ENCODE measurements around the gene SLC17A6.

Gene SLC17A6

GRCh38 chr11:22337596-22338485 lies at the start of gene SLC17A6:
Gene SLC17A6, plus strand, starts transcription at chr11:22338381. Its CDS starts 153 bp downstream, at chr11:22338534.
- peak; percentile 7 for DNase-seq (ENCODE audit: low spot score)

GRCh38 chr11:22302368-22302767 lies 35.8 kb upstream of the SLC17A6 start:
- no peak for DNase-seq (ENCODE audit: low spot score)

GRCh38 chr11:22304337-22304961 lies 33.7 kb upstream of the SLC17A6 start:
- peak; percentile 7 for DNase-seq (ENCODE audit: low spot score)

GRCh38 chr11:22317656-22318055 lies 20.5 kb upstream of the SLC17A6 start:
- DNase-seq (ENCODE audit: low spot score): no peak

- DNase-seq (ENCODE audit: low spot score): no peak
These were observed 6.4 kb upstream of the SLC17A6 start for GRCh38 chr11:22331771-22332170.

GRCh38 chr11:22336587-22336986 lies 1.6 kb upstream of the SLC17A6 start:
- DNase-seq (ENCODE audit: low spot score): no peak

GRCh38 chr11:22339611-22340010 lies 1.4 kb downstream of the SLC17A6 start:
- no peak for DNase-seq (ENCODE audit: low spot score)

GRCh38 chr11:22340235-22340634 lies 2.1 kb downstream of the SLC17A6 start:
- no peak for DNase-seq (ENCODE audit: low spot score)

GRCh38 chr11:22340701-22341587 lies 2.8 kb downstream of the SLC17A6 start:
- DNase-seq (ENCODE audit: low spot score): no peak

- DNase-seq (ENCODE audit: low spot score): no peak
These were observed 3.4 kb downstream of the SLC17A6 start for GRCh38 chr11:22341588-22341931.

- DNase-seq (ENCODE audit: low spot score): no peak
These were observed 4.2 kb downstream of the SLC17A6 start for GRCh38 chr11:22342211-22343031.

GRCh38 chr11:22343032-22343324 lies 4.8 kb downstream of the SLC17A6 start:
- no peak for DNase-seq (ENCODE audit: low spot score)

GRCh38 chr11:22343371-22344032 lies 5.3 kb downstream of the SLC17A6 start:
- no peak for DNase-seq (ENCODE audit: low spot score)

GRCh38 chr11:22344081-22344480 lies 5.9 kb downstream of the SLC17A6 start:
- DNase-seq (ENCODE audit: low spot score): no peak

GRCh38 chr11:22346282-22346681 lies 8.1 kb downstream of the SLC17A6 start:
- DNase-seq (ENCODE audit: low spot score): no peak

- no peak for DNase-seq (ENCODE audit: low spot score)
These were observed 9.8 kb downstream of the SLC17A6 start for GRCh38 chr11:22347857-22348487.

GRCh38 chr11:22349491-22349890 lies 11.3 kb downstream of the SLC17A6 start:
- DNase-seq (ENCODE audit: low spot score): no peak

- no peak for DNase-seq (ENCODE audit: low spot score)
These were observed 21.1 kb downstream of the SLC17A6 start for GRCh38 chr11:22359295-22359694.

- no peak for DNase-seq (ENCODE audit: low spot score)
These were observed 33.0 kb downstream of the SLC17A6 start for GRCh38 chr11:22371160-22371559.

GRCh38 chr11:22387126-22387525 lies 48.9 kb downstream of the SLC17A6 start:
- DNase-seq (ENCODE audit: low spot score): no peak
